ENCODE data around the gene NDFIP2.

- no peak for TF ChIP-seq CTCF (IDR thresholded peaks at IDR 0.05; ENCODE audit: insufficient read depth, low read length, poor library complexity, severe bottlenecking)
- TF ChIP-seq EZH2phosphoT487 (conservative IDR thresholded peaks at IDR 0.05; ENCODE audit: low read length): no peak
Measured at GRCh38 chr13:79482281-79482970, 1.5 kb downstream of the NDFIP2 start.
